Fibroblast of skin of left biceps (primary cell): ENCODE results near the gene DDAH1.
A peak's percentile ranks its signal among the peaks of the same experiment; 100 is the strongest.

Experiments
- DNase-seq, 2 experiments: peaks; one replicate each; pipeline ENCODE4 v3.0.0-alpha.2; 2013; ENCODE audit warnings: low read depth in 2 of 2

The DDAH1 gene

DNA sequence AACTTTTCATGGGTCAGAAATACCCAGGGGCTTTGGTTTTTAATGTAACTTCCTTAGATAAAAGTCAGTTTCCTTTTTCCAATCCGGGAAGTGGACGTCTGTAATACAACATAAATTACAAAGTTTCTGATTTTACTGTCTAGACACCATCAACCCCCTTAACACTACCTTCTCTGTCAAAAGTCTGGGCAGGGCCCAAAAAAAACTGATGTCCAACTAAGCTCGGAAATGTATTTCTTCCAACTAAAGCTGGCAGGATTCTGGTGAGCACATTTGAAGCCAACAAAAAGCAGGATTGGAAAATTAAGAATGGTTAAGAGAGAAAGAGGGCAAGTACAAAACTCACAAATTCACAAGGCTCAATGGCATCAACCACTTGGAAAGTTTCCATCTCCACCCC is 24.3 kb downstream of the DDAH1 start:
- no peak for DNase-seq

DNA sequence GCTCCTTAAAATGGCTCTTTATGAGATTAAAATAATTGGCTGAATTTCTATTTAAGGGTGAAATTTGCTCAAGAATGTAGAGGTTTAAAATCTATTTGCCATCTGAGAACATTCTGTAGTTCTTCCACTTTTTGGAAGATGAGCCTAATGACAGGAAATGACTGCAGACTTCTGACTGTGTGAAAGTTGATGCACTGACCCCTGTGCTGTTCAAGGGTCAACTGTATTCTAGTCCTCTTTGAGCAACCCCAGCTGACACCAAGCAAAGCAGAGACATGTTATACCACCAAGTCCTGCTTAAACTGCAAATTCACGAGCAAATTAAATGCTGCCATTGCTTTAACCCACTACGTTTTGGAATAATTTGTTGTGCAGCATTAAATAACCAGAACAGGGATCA is 26.6 kb downstream of the DDAH1 start:
- no peak for DNase-seq

DNA sequence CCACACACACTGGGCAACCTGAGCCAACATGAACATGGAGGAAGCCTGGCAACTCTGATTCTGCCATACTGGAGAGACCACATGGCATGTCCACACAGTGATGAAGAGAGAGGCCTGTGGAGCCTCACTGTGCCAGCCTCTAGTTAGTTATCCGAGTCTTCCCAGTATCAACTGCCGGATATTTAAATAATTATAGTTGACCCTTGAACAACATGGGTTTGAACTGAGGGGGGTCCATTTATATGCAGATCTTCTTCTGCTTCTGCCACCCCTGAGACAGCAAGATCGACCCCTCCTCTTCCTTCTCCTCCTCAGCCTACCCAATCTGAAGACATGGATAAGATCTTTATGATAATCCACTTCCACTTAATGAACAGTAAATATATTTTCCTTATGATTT is 27.8 kb downstream of the DDAH1 start:
- DNase-seq = no peak

DNA sequence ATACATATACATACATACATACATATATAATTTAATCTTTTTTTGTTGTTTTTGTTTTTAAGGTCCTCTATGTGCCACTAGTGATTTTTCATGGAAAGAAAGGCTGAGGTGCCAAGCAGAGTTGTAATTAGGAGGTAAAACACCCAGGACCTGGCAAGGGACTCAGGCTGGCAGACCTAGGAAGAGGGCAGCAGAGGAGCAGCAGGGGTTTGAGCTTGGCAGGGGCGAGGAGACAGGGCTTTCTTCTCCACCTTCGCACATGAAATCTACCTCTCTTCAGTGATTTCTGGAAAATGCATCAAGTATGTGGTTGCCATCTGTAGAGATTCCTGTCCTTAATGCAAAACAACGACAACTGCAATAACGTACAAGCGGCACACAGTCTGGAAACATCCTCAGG is 31.9 kb downstream of the DDAH1 start:
- no peak for DNase-seq

DNA sequence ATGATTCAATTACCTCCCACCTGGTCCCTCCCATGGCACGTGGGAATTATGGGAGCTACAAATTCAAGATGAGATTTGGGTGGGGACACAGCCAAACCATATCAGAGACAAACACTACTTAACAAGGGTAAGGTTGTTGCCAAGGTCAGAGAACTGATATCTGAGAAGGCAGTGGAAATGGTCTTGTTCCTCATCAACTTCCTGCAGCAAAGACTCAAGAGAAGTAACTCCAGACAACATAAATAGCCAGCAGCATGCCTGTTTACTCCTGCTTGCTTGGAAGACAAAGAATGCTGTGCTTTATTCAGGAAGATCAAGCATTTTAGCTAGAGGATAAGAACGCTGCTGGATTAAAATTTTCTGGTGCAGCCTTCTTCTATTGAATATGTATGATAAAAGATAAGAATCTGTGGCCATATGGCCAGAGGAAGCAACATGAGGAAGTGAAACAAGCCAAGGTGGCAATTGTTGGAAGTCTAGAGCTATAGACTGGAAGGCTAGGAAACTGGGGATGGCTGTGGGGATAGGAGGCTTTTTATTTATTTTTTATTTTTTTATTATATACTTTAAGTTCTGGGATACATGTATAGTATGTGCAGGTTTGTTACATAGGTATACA is 36.4 kb downstream of the DDAH1 start:
- DNase-seq = no peak

DNA sequence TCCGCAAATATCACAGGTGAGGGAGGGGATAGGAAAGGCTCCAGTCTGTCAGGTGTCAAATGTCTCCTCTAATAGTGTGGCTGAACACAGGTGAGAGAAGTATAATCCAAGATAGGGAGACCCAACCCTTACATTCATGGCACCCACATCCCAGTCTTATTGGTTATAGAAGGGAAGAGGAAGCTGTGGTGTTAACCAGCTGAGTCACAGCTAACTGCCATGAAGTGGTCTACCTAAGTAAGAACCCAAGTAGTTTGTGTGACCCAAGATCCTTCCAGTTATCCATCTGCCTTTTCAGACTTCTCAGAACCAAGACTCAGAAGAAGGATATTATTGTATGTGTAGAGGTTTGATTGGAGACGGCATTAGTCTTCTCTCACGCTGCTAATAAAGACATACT is 37.1 kb downstream of the DDAH1 start:
- no peak for DNase-seq

DNA sequence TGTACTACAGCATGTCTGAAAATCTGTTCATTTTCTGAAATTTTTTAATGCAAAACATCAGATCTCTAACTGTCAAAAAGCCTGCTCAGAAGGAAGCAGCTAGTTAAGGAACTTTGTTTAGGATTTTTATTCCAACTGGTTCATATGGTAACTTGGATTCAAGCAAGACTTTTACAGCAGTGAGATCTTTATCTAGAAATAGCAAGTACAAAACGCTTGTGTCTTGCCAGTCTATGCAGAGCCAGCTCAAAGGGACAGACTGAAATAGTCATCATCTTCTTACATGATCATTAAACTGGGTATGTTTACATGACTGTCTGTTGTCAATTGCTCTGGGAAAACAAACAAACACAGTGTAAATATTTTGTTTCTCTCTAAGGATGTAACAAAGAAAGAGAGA is 37.6 kb downstream of the DDAH1 start:
- DNase-seq = no peak

DNA sequence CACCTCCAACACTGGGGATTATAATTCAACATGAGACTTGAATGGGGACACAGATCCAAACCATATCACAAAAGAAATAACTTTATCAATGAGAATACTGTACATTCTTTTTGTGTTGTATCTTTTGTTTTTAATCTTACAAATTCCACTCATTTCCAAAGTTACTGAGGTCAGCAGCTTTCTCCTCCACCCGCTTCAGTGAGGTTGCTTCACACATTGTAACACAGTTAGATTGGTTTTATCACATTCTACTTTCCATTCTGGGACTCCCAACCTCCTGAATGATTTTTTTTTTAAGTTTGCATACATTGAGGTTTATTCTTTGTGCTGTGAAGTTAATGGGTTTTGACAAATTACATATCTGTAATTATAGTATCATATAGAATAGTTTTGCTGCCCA is 43.8 kb downstream of the DDAH1 start:
- no peak for DNase-seq

DNA sequence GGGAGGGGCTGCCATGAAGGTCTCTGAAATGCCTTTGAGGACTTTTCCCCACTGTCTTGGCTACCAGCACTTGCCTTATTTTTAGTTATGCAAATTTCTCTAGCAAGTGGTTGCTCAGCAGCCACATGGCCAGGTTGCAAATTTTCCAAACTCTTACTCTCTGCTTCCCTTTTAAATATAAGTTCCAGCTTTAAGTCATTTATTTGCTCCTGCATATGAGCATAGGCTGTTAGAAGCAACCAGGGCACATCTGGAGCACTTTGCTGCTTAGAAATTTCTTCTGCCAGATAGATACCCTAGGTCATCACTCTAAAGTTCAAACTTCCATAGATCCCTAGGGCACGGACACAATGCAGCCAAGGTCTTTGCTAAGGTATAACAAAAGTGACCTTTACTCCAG is 44.8 kb downstream of the DDAH1 start:
- DNase-seq = no peak

DNA sequence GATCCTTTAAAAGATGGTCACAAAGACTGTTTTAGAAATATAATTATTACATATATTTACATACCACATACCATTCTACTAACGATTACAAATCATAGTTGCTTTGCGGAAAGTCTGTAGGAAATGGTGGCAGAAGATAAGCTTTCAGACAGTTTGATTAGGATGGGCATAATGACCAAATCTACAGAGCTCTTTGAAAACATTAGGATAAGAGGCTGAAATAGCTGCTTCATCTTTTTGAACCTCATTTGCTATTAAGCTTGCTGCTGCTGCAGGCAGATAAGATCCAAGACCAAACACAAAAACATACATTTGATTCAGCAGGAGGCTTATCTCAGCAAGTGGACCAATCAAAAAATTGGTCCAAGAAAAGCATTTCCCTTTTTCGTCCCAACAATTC is 47.1 kb downstream of the DDAH1 start:
- DNase-seq = no peak

DNA sequence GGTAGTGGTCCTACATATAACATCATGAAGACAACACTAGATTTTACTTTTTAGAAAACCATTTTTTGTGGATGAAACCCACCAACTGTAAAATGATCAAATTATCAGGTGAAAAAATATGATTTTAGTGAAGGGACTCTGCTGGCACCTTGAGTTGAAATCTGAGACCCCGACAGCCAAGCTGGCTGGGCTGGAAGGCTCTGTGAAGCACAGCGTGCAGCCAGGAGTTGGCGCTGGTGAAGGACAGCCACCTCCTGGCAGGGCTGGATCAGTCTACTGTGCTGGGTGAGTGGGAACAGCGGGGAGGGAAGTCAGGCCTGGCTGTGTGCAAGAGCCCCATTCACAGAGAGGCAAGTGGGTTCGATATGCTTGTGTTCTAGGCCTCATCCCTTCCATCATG is 47.9 kb downstream of the DDAH1 start:
- DNase-seq = no peak

DNA sequence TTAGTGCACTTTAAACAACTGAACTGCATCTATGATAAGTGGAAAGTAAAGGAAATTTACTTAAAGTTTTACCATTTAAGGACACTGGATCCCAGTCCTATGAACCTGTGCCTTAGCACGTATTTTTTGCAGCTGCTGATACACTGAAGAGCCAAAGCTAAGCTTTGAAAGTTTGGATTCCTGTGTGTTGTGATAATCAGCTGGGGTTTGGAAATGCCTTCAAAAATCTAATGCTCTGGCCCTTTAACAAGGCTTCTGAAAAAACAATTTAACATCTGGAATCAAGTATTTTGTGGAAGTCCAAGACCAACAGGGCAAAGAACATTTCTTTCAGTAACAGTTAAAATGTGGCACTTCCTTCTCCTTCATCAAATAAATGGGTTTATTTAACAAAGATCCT is 51.8 kb downstream of the DDAH1 start:
- DNase-seq = no peak

DNA sequence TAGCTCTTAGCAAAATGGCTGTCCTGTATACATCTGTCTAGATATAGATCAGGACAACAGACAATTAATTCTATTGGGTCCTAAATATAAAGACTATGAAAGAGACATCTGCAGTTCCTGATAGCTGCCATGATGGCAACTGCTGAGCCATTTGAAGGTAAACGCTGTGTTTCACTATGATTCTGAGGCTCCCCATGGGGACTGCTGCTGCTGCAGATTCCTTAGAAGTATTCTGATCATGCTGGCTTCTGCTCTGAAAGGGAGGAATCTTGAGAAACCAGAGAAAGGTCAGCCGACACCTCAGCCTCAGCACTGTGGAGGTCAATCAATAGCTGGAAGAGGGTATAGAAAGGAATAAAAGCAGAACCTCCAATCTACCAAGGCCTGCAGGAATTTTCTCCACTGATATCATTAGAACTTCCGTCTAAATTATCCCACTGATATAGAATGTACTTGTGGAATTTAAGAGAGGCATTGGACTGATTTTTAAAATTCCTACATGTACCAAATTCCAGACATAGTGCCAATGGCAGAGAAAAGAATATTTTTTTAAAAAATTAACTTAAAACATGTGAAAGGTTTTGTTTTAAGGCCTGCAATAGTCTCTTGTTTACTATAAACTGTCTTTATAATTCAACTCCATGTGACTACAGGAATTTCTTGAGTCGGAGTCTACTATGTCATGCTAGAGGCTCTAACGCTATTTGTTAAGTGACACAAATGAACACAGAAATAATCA is 53.2 kb downstream of the DDAH1 start:
- DNase-seq = no peak

DNA sequence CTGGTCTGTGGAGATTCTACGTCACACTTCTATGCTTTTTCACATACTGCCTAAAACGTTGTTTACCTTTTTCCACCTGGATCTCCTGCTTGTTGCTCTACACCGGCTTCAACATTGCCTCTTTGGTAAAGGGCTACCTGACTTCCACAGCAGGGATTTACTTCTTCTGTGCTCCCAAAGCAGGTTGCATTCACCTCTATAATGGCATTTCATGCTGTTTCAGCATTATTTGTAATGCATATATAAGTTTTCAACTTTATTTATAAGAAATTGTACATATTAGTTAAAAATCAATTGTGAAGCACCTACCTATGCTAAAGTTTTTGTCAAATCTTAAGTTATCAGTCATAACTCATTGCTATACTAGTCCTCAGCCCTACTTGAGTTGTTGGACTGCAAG is 55.4 kb downstream of the DDAH1 start:
- no peak for DNase-seq

DNA sequence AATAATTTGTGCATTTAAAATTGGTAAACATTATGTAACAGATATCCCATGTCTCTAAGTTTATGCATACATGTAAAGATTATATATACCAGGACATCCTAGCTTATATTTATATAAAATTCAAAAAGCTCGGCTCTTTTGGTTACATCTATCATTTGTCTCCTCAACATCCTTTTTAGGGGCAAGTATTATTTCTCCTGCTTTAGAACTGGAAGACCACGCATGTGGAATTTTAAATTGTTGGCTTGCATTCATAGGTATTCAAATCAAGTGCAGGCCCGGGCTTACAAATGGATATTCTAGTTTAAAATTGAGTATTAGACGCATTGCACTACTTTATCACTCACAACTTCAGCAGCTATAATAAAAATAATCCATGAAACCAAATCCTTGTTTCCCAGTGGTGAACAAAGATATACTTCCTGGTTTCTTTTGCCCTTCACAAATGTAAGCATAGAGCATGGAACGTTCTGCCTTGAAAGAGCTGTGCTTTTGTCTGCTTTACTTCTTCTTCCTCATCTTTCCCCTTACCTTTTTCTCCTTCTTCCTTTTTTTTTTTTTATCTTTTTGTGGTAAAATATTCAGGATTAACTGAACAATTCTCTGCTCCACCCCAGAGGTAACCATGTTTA is 57.1 kb downstream of the DDAH1 start:
- no peak for DNase-seq

DNA sequence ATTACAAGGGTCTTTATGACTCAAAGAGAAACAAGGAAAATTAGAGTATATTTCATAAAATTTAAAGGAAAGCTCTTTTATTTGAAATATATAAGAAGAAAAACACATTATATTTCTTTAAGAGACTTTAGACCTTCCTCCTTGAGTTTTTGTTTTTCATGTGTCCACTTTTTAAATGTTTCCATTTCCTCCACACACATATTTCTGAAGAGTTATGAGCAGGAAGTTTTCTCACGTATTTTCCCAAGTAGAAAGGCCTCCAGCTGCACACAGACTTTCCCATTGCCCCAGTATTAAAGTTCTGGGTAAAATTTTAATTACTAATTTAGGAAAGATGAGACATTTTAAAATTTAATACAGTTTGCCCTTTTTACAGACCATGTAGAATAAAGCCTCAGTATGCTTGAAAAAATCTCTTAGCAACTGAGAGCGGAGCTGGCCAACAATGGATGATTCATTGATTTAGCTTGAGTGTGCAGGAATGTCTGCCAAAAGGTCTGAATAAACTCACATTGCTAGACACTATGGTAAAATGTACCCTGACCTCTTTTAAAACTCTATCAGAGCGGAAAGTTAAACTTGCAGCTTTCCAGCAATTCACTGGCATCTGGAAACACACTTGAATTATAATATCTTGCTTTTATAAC is 57.9 kb downstream of the DDAH1 start:
- peak; percentile 72 to 76 for DNase-seq

DNA sequence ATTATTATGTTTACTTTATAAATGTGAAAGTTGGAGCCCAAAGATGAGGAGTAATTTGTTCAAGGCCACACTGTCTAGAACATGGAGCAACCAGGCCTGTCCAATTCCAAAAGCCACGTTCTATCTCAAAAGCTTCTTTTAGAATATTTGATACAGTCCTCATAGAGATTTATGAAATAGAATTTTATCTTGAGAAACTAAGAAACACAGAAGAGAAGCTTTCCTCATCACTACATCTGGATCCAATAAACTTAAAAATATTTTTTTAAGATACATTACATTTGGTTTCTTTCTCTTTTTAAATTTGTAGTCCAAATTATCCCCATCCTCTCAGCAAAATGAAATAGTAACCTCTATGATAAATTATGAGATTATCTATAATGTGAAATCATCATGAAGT is 58.9 kb downstream of the DDAH1 start:
- no peak for DNase-seq

DNA sequence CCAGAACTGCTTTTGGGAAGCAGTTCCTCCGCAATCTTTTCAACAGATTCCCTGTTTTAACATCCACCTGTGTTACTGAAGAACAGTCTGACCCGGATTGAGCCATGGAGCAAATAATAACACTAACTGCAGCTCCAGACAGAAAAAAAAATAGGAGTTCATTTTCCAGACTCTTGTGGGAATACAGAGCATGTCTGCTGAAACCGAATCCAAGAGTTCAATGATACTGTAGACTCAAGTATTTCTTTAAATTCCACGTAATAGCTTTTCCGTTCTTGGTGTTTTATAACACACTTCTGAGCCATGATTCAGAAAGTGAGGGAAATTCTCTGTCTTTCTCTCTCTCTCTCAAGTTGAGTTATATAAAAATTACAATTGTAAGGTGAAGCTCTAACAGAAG is 60.6 kb downstream of the DDAH1 start:
- no peak for DNase-seq

DNA sequence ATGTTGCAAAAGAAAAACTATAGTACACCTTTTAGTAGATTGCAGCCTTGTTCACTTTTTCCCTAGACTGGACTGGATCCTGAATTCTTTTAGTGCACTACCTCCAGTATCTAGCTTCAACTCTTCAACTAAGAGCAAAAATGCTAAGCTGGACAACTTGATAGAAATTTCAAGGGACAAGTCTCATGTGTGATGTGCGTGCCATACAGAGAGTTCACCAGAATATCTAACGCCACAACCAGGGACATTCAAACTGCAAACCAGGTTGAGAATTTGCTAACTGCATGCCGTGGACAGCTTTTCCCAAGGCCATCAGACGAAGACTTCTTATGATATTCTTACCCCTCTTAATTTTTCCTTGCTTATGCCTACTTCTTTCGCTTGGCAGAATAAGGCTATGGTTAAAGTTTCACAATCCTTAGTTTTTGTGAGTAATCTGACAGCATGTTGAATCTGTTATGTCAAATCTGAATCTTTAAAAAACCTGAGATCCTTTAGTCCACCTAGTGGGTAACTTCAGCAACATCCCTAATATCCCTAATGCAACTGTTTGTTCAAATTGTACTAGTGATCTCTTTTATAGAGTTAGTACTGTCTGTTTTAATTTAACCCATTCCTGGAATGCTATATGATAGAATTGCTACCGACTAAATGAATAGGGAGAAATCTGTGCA is 66.4 kb downstream of the DDAH1 start:
- no peak for DNase-seq

DNA sequence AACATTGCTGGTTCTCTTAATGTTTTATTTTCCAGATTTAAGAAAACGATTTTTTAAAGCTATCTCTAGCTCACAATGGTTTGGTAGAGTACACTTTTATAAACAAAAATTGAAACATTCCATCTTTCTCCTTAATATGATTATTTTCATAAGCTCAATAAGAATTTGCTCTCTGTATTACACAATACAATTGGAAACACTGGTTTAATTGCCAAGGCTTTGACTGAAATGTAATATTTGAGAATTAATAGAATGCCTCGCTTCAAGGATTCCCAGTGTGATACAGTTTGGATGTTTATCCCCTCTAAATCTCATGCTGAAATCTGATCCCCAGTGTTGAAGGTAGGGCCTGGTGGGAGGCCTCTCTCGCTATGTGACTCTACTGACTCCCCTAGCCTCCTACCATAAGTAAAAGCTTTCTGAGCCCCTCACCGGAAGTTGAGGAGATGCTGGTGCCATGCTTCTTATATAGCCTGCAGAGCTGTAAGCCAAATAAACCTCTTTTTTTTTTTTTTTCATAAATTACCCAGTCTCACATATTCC is 67.4 kb downstream of the DDAH1 start:
- no peak for DNase-seq

DNA sequence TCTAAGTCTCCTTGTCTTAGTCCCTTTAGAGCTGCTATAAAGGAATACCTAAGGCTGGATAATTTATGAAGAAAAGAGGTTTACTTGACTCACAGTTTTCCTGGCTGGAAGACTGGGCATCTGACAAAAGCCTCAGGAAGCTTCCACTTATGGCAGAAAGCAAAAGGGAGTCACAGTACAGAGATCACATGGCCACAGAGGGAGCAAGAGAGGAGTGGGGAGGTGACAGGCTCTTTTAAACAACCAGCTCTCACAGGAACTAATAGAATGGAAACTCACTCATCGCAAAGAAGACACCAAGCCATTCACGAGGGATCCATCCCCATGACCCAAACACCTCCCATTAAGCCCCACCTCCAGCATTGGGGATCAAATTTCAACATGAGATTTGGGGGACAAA is 68.8 kb downstream of the DDAH1 start:
- DNase-seq = no peak

DNA sequence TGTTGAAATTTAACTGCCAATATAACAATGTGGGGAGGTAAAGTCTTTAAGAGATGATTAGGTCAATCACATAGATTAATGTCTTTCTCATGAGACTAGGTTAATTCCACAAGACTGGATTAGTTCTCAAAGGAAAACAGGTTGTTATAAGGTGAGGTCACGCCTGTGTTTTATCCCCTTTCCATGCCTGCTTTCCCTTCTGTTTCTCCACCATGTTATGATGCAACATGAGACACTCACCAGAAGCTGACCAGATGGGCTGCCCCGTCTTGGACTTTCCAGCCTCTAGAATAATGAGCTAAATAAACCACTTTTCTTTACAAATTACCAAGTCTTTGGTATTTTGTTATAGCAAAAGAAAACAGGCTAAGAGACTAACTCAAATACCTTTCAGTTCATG is 70.8 kb downstream of the DDAH1 start:
- DNase-seq = no peak
